H1 (cell line): Measurements from ENCODE around the gene ZNF524. TPM values are rescaled to one million over a fixed set of nuclear protein-coding genes. Genes with fewer than 3 reads are reported as not detected.
"Not testable (repeated sequence)": the region's sequence is repeated elsewhere in the genome, so short reads cannot be mapped to it uniquely, and the experiment has no call there.

Experiments used
- CTCF ChIA-PET: fragments of 300-600 bp; sonication (Branson Sonifier 250); formaldehyde crosslinking; loops from one replicate; lab custom pipeline; 2021; ENCODE audit not compliant: partially characterized antibody; lab: Charles Lee
- POLR2A ChIA-PET: fragments of 300-600 bp; sonication (Branson Sonifier 250); formaldehyde crosslinking; loops from one replicate; lab custom pipeline; 2021; ENCODE audit warnings: inconsistent platforms; ENCODE audit not compliant: partially characterized antibody; lab: Charles Lee
- DNase-seq, 2 experiments: peaks; one replicate each; pipeline versions ENCODE4 v3.0.0 to v3.0.0-alpha.2; 2010 to 2022; ENCODE audit warnings: low spot score in 2 of 2, low read depth in 1 of 2, mixed read lengths in 1 of 2
- FAIRE-seq: peaks from 2 replicates; lab custom pipeline; 2011; peaks lifted over from hg19 to GRCh38; lab: Jason Lieb, UNC
- H2AFZ ChIP-seq: 2 replicates; pipeline ENCODE4 v1.8.1; 2012; ENCODE audit warnings: low read length, inconsistent platforms
- H2AK5ac ChIP-seq: 2 replicates; pipeline ENCODE4 v1.6.1; 2013; ENCODE audit warnings: low read depth, low read length
- H2BK120ac ChIP-seq: replicated peaks from 2 replicates; pipeline ENCODE3; 2013; ENCODE audit warnings: low read depth, low read length, inconsistent platforms
- H2BK12ac ChIP-seq: 2 replicates; pipeline ENCODE4 v1.6.1; 2013; ENCODE audit warnings: low read depth, low read length
- H2BK15ac ChIP-seq: 2 replicates; pipeline ENCODE4 v1.6.1; 2013; ENCODE audit warnings: low read length
- H2BK20ac ChIP-seq: 2 replicates; pipeline ENCODE4 v1.6.1; 2013; ENCODE audit warnings: low read length
- H2BK5ac ChIP-seq: 2 replicates; pipeline ENCODE4 v1.6.1; 2013; ENCODE audit warnings: low read depth, low read length
- H3K14ac ChIP-seq: 2 replicates; pipeline ENCODE4 v1.6.1; 2013; ENCODE audit warnings: inconsistent platforms; ENCODE audit not compliant: insufficient read length
- H3K18ac ChIP-seq: 2 replicates; pipeline ENCODE4 v1.6.1; 2013; ENCODE audit warnings: low read length; ENCODE audit errors: extremely low read depth
- H3K23ac ChIP-seq: 2 replicates; pipeline ENCODE4 v1.6.1; 2013; ENCODE audit warnings: inconsistent platforms; ENCODE audit not compliant: insufficient read length
- H3K23me2 ChIP-seq: 2 replicates; pipeline ENCODE4 v1.6.1; 2013; ENCODE audit warnings: low read depth, low read length
- H3K27ac ChIP-seq: 2 replicates; pipeline ENCODE4 v1.6.1; 2011; ENCODE audit warnings: low read depth, low read length, inconsistent platforms
- H3K27me3 ChIP-seq, 4 experiments: replicated peaks in 1 of 4; 1 replicate in 1 of 4; 2 replicates in 3 of 4; pipeline versions ENCODE4 v1.6.1 to v1.8.1; 2011 to 2013; ENCODE audit warnings: low read length in 3 of 4, mild to moderate bottlenecking in 3 of 4, inconsistent platforms in 2 of 4, mixed read lengths in 2 of 4, moderate library complexity in 1 of 4; ENCODE audit not compliant: control insufficient read depth in 3 of 4, insufficient read depth in 3 of 4; ENCODE audit errors: extremely low read depth in 1 of 4
- H3K36me3 ChIP-seq, 4 experiments: 2 replicates each; pipeline versions ENCODE4 v1.6.1 to v1.8.1; 2011 to 2013; ENCODE audit warnings: mild to moderate bottlenecking in 4 of 4, low read length in 3 of 4, moderate library complexity in 2 of 4, control low read depth in 1 of 4, inconsistent platforms in 1 of 4; ENCODE audit not compliant: insufficient read depth in 4 of 4, control insufficient read depth in 2 of 4
- H3K4ac ChIP-seq: replicated peaks from 2 replicates; pipeline ENCODE3; 2013; ENCODE audit warnings: low read length, low read depth, mixed read lengths, inconsistent platforms; ENCODE audit not compliant: insufficient read length
- H3K4me1 ChIP-seq, 4 experiments: replicated peaks in 1 of 4; 1 replicate in 1 of 4; 2 replicates in 3 of 4; pipeline versions ENCODE4 v1.6.1 to v1.8.1; 2011 to 2013; ENCODE audit warnings: low read length in 3 of 4, inconsistent platforms in 2 of 4, mixed read lengths in 1 of 4; ENCODE audit not compliant: insufficient read depth in 4 of 4, control insufficient read depth in 3 of 4
- H3K4me2 ChIP-seq, 2 experiments: 2 replicates each; pipeline versions ENCODE4 v1.6.1 to v1.8.1; 2011 to 2013; ENCODE audit warnings: low read depth in 2 of 2, low read length in 2 of 2, control low read depth in 1 of 2, inconsistent platforms in 1 of 2, mild to moderate bottlenecking in 1 of 2; ENCODE audit not compliant: insufficient read depth in 1 of 2
- H3K4me3 ChIP-seq, 4 experiments: fragments of 200-600, 300-600 bp in 1 of 4; sonication (generic), shearing (Covaris generic), sonication (Bioruptor Twin) in 1 of 4; 2 replicates each; pipeline versions ENCODE4 v1.5.1 to v1.8.1; 2011 to 2016; ENCODE audit warnings: low read length in 4 of 4, low read depth in 3 of 4, control low read depth in 2 of 4, inconsistent platforms in 2 of 4, mild to moderate bottlenecking in 2 of 4, mixed read lengths in 1 of 4, moderate library complexity in 1 of 4; ENCODE audit not compliant: insufficient read depth in 2 of 4; ENCODE audit errors: extremely low read depth in 1 of 4
- H3K56ac ChIP-seq: replicated peaks from 2 replicates; pipeline ENCODE3; 2013; ENCODE audit warnings: low read depth, mild to moderate bottlenecking, mixed read lengths, low read length, inconsistent platforms; ENCODE audit not compliant: insufficient read length
- H3K79me1 ChIP-seq: 2 replicates; pipeline ENCODE4 v1.6.1; 2013; ENCODE audit warnings: low read depth, low read length, control low read depth
- H3K79me2 ChIP-seq, 2 experiments: 2 replicates each; pipeline versions ENCODE4 v1.6.1 to v1.8.1; 2012 to 2013; ENCODE audit warnings: low read length in 2 of 2, mild to moderate bottlenecking in 2 of 2, inconsistent platforms in 1 of 2; ENCODE audit not compliant: insufficient read depth in 2 of 2, control insufficient read depth in 1 of 2
- H3K9ac ChIP-seq, 4 experiments: replicated peaks in 1 of 4; 1 replicate in 1 of 4; 2 replicates in 3 of 4; pipeline versions ENCODE4 v1.6.1 to v1.8.1; 2011 to 2013; ENCODE audit warnings: low read depth in 3 of 4, low read length in 3 of 4, control low read depth in 2 of 4, mild to moderate bottlenecking in 2 of 4, moderate library complexity in 2 of 4, inconsistent platforms in 1 of 4; ENCODE audit errors: extremely low read depth in 1 of 4
- H3K9me3 ChIP-seq, 2 experiments: 2 replicates each; pipeline versions ENCODE4 v1.6.1 to v1.8.1; 2012 to 2013; ENCODE audit warnings: mild to moderate bottlenecking in 2 of 2, moderate library complexity in 2 of 2, control low read depth in 1 of 2, inconsistent platforms in 1 of 2, low read depth in 1 of 2, low read length in 1 of 2, mixed read lengths in 1 of 2; ENCODE audit not compliant: insufficient read depth in 2 of 2
- H4K20me1 ChIP-seq, 2 experiments: replicated peaks in 1 of 2; 2 replicates each; pipeline versions ENCODE3 to v1.8.1; 2011 to 2013; ENCODE audit warnings: inconsistent platforms in 2 of 2, low read length in 2 of 2, mild to moderate bottlenecking in 1 of 2; ENCODE audit not compliant: insufficient read depth in 2 of 2, control insufficient read depth in 1 of 2
- H4K5ac ChIP-seq: 2 replicates; pipeline ENCODE4 v1.6.1; 2013; ENCODE audit warnings: low read length, low read depth, mixed read lengths, inconsistent platforms; ENCODE audit not compliant: insufficient read length
- H4K8ac ChIP-seq: 2 replicates; pipeline ENCODE4 v1.8.0; 2013; ENCODE audit warnings: mild to moderate bottlenecking, moderate library complexity, low read length, inconsistent platforms; ENCODE audit not compliant: insufficient read depth; ENCODE audit errors: extremely low read depth
- H4K91ac ChIP-seq: replicated peaks from 2 replicates; pipeline ENCODE3; 2013; ENCODE audit warnings: low read length, mixed read lengths, inconsistent platforms; ENCODE audit not compliant: insufficient read length
- WGBS, 2 experiments: shearing (Covaris generic) in 1 of 2; methylation state at CpG; one replicate each; pipeline versions ENCODE4 v1.1.6 to v1.1.7; 2013 to 2015; ENCODE audit warnings: low lambda C conversion rate in 2 of 2, mixed read lengths in 2 of 2, inconsistent platforms in 1 of 2, low coverage in 1 of 2, missing lambda C conversion rate in 1 of 2; ENCODE audit not compliant: insufficient replicate concordance in 2 of 2, insufficient coverage in 1 of 2, insufficient read length in 1 of 2; ENCODE audit errors: extremely low coverage in 1 of 2, missing lambda C conversion rate in 1 of 2; 5-methylcytosine and 5-hydroxymethylcytosine counted together
- polyA plus RNA-seq, 7 experiments: library from polyadenylated mRNA; depleted of rRNA in 3 of 7; stranded (reverse) in 5 of 7; unstranded in 2 of 7; fragments of >200 nt in 5 of 7; fragments of 200-250 nt in 2 of 7; gene quantifications; 1 replicate in 5 of 7; 2 replicates in 1 of 7; 4 replicates in 1 of 7; pipeline versions ENCODE4 v1.2.1 to v1.2.3, GENCODE V29; 2011 to 2013; ENCODE audit warnings: missing spikeins in 2 of 7, mixed read lengths in 2 of 7
- total RNA-seq: library from RNA; stranded (reverse); fragmentation: NEBNext Ultra II Directional; extraction: Animal tissue kit (Norgen Biotek cat#: 25700); gene quantifications from 2 replicates; pipeline ENCODE4 v1.2.1, GENCODE V29; 2021

The ZNF524 gene
- total and polyA plus RNA-seq, 2 of the 8 experiments (the other 6 are each of a cell fraction or from before 2014, with no cell fraction given), result 4.4 to 4.7 TPM

DNA sequence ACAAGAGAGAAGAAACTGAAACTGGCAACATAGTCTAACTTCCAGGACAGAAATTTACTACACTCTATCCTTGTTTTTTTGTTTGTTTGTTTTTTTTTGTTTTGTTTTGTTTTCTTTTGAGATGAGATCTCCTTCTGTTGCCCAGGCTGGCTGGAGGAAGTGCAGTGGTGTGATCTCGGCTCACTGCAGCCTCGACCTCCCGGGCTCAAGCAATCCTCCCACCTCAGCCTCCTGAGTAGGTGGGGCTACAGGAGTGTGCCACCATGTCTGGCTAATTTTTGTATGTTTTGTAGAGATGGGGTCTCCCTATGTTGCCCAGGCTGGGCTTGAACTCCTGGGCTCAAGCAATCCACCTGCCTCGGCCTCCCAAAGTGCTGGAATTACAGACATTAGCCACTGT, 17.8 kb upstream of the ZNF524 start:
- H2BK5ac ChIP-seq, DNase-seq, H3K9me3 ChIP-seq, H3K4me1 ChIP-seq, H4K8ac ChIP-seq, H3K18ac ChIP-seq, H2BK120ac ChIP-seq, H3K14ac ChIP-seq, H3K56ac ChIP-seq, H3K79me1 ChIP-seq, H4K20me1 ChIP-seq, H2AFZ ChIP-seq, H2BK12ac ChIP-seq, H3K27me3 ChIP-seq, H3K9ac ChIP-seq, H4K5ac ChIP-seq, H2BK15ac ChIP-seq, H3K4me3 ChIP-seq, H3K23ac ChIP-seq, H4K91ac ChIP-seq, H3K79me2 ChIP-seq, H3K4ac ChIP-seq, FAIRE-seq, H2BK20ac ChIP-seq, H3K27ac ChIP-seq, H3K4me2 ChIP-seq, H2AK5ac ChIP-seq: not testable (repeated sequence)
- Histone ChIP-seq H3K23me2 (peaks cover 17% of the 10 kb centered on the region), H3K36me3 (peaks cover under 1 to 20% (median 2%) of the 10 kb centered on the region in 4 experiments; a peak in 4 of 8 replicates)
- ChIA-PET CTCF (interaction anchor here (0.8 kb wide), 1 partner anchor 56 kb away, joined by 3 read pairs; no protein-coding TSS in a partner anchor), POLR2A (interaction anchor here (1.0 to 2.7 kb wide), 3 partner anchors 8 to 17 kb away, joined by 3 to 27 read pairs (median 6); partner anchors contain the start of gene FIZ1)
- WGBS, 2 experiments, result 87% methylated on average over 4 of the region's 4 CpGs; no CpG with 5 or more reads in 1 of the 2 experiments

DNA sequence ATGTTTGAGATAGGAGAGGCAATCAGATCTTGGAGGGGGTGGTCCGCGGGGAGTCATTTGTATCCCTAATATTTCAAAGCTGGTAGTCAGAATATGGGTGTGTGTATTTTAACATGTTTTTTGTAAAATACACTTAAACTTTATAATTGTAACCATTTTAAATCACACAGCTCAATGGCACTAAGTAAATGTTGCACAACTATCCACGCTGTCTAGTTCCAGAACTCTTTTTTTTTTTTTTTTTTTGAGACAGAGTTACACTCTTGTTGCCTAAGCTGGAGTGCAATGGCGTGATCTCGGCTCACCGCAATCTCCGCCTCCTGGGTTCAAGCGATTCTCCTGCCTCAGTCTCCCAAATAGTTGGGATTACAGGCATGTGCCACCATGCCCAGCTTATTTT, 16.2 kb upstream of the ZNF524 start:
- H4K5ac ChIP-seq, DNase-seq, H4K20me1 ChIP-seq, H3K9ac ChIP-seq, H3K27ac ChIP-seq, H2AFZ ChIP-seq, H2BK120ac ChIP-seq, H3K4me1 ChIP-seq, H3K4me2 ChIP-seq, H3K27me3 ChIP-seq, H2BK12ac ChIP-seq, H4K8ac ChIP-seq, H3K56ac ChIP-seq, H3K36me3 ChIP-seq, H3K14ac ChIP-seq, FAIRE-seq, H2BK15ac ChIP-seq, H3K4me3 ChIP-seq, H3K79me2 ChIP-seq, H4K91ac ChIP-seq, H2BK5ac ChIP-seq, H3K4ac ChIP-seq, H2AK5ac ChIP-seq, H3K79me1 ChIP-seq, H3K9me3 ChIP-seq, H3K18ac ChIP-seq, H3K23ac ChIP-seq, H2BK20ac ChIP-seq: not testable (repeated sequence)
- 88% methylated on average over 7 of the region's 8 CpGs; no CpG with 5 or more reads in 1 of the 2 experiments for WGBS, 2 experiments
- POLR2A ChIA-PET, result interaction anchor here (0.5 to 1.7 kb wide), 6 partner anchors 15 to 194 kb away, joined by 3 to 8 read pairs (median 4); partner anchors contain the start of genes FIZ1 and UBE2S
- H3K23me2 ChIP-seq, result peaks cover 17% of the 10 kb centered on the region
- CTCF ChIA-PET, result interaction anchor here (1.0 to 2.3 kb wide), 2 partner anchors 17 to 48 kb away, joined by 3 to 8 read pairs; no protein-coding TSS in a partner anchor
